ENCODE results near the gene CDH26.

CDH26 gene

DNA sequence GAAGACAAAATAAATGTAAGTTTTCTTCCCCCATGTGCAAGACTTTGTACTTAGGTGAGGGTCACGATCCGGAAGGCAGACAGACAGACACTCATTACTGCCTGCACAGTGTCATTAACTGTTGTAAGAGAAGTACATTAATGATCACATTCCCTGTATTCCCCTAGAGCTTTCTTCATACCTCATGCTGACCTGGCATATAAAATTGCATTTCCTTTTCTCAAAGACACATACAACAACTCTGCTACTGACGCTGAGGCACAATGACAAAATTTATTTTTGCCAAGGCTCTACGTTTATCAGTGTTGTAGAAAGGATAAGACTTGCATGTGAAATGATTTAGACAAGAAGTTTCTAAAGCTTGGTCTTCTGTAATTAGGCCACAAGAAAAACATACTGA lies 21.8 kb upstream of the CDH26 start:
- DNase-seq (ENCODE audit: low read depth), result no peak
- TF ChIP-seq, protein P1, sequence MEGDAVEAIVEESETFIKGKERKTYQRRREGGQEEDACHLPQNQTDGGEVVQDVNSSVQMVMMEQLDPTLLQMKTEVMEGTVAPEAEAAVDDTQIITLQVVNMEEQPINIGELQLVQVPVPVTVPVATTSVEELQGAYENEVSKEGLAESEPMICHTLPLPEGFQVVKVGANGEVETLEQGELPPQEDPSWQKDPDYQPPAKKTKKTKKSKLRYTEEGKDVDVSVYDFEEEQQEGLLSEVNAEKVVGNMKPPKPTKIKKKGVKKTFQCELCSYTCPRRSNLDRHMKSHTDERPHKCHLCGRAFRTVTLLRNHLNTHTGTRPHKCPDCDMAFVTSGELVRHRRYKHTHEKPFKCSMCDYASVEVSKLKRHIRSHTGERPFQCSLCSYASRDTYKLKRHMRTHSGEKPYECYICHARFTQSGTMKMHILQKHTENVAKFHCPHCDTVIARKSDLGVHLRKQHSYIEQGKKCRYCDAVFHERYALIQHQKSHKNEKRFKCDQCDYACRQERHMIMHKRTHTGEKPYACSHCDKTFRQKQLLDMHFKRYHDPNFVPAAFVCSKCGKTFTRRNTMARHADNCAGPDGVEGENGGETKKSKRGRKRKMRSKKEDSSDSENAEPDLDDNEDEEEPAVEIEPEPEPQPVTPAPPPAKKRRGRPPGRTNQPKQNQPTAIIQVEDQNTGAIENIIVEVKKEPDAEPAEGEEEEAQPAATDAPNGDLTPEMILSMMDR (IDR thresholded peaks at IDR 0.05; ENCODE audit: control insufficient read depth, extremely low read depth, insufficient read depth), result no peak
- no peak overlapping the region for H3K4me3 ChIP-seq (ENCODE audit: low read depth, low read length)

DNA sequence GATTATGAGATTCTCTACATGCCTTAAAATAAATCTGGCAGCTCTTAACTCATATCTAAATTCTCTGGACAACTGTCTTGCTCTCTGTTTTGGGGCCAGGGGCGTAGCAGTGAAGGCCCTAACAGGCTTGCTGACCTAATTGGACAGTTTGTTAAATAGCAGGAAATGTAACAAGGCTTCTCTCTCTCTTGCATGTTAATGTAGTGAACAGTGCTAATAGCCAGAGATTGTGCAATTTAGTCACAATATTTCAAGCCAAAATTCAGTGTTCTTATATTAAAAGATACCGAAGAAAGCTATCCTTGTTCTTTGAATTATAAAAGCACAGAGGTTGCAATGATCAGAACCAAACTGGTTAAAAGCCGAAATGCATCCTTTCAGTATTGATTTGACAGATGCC lies 21.1 kb upstream of the CDH26 start:
- no peak overlapping the region for H3K4me3 ChIP-seq (ENCODE audit: low read depth, low read length)
- no peak for DNase-seq (ENCODE audit: low read depth)
- TF ChIP-seq, protein P1 (IDR thresholded peaks at IDR 0.05; ENCODE audit: control insufficient read depth, extremely low read depth, insufficient read depth), result no peak

DNA sequence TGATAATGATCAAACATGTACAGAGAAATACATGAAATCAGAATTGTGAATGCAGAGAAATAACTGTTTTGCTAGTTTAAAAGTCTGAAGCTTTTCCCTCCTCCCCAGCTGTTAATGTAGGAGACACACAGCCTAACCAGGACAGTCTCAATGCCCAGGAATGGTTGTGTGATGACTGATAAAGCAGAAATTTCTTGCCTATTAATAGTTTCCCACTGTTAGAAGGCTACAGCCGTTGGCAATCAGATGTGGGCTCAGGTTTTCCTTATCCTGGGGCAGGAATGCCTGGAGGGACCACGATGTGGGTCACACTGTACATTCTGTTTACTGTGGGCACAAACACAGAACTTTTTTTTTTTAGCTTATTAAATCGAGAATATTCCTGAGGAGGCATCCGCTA lies 20.0 kb upstream of the CDH26 start:
- H3K4me3 ChIP-seq (ENCODE audit: low read depth, low read length), result no peak overlapping the region
- TF ChIP-seq, protein P1 (IDR thresholded peaks at IDR 0.05; ENCODE audit: control insufficient read depth, extremely low read depth, insufficient read depth), result no peak
- no peak for DNase-seq (ENCODE audit: low read depth)

DNA sequence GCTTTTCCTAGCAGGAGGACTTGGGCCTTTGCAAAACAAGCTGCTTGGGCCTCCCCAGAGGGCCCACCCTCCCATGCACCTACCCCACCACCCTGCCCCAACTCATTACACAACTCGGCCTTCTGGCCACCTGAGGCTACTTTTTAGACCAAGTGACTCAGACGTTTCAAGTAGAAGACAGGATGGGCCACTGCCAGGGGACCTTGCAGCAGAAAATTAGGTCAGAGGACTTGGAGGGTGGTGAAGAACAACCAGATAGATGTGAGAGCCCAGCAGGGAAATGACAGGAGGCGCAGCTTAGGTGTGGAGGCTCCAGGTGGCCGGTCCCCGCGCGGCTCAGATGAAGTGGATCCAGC lies 19.5 kb upstream of the CDH26 start:
- TF ChIP-seq, protein P1 (IDR thresholded peaks at IDR 0.05; ENCODE audit: control insufficient read depth, extremely low read depth, insufficient read depth), result no peak
- H3K4me3 ChIP-seq (ENCODE audit: low read depth, low read length), result no peak overlapping the region
- DNase-seq (ENCODE audit: low read depth), result no peak

DNA sequence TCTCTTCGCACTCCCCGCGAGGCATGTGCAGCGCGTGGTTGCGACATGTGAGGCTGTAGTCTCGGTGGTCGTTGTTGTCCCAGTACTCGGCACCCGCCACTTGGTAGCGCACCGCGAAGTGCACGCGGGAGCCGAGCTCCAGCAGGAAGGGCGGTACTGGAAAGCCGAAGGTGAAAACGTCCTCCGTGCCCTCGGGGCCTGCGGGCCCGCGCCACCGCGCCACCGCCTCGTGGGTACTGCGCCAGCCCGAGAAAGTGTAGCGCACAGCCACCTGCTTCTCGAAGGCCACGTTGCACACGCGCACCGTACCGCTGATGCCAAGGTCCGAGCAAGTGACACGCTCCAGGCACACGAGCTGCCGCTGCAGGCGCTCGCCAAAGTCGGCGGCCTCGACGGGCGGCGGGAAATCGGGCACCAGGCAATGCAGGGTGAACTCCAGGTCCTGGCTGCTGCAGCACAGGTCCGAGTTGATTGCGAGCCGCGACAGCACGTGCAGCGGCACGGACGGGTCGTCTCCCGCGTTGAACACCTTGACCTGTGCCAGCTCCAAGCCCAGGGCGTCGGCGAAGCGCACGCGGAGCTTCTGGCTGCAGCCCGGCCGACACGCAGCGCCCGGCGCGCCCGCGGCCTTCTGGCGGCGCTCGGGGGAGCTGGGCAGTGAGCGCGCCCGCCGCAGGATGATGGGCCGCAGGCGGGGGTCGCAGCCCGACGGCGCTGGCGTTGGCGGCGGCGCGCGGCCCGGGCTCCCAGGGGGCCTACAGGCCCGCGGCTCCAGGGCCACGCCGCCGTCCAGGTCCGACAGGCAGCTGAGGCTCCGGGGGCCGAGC lies 19.0 kb upstream of the CDH26 start:
- no peak for DNase-seq (ENCODE audit: low read depth)
- TF ChIP-seq, protein P1 (IDR thresholded peaks at IDR 0.05; ENCODE audit: control insufficient read depth, extremely low read depth, insufficient read depth), result no peak
- peak overlapping the region; percentile 68 for H3K4me3 ChIP-seq (ENCODE audit: low read depth, low read length)

DNA sequence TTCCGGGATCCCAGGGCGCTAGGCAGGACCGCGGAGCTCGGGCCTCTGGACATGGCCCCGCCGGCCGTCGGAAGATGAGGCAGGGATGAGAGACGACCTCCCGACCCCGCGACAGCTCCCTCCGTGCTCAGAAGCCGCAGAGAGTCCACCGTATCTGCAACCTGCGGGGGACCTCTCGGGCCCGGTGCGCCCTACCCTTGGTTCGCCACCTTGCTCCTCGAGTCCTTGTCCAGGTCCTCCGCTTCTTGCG lies 18.4 kb upstream of the CDH26 start:
- DNase-seq (ENCODE audit: low read depth), result no peak
- TF ChIP-seq, protein P1 (IDR thresholded peaks at IDR 0.05; ENCODE audit: control insufficient read depth, extremely low read depth, insufficient read depth), result no peak
- H3K4me3 ChIP-seq (ENCODE audit: low read depth, low read length), result peak overlapping the region; percentile 68

All from LNCaP clone FGC (cell line).